Neural progenitor cell (in vitro differentiated cells): ENCODE measurements around the gene NSMF. TPM values are rescaled to one million over a fixed set of nuclear protein-coding genes. Genes with fewer than 3 reads are reported as not detected.

Experiments
- DNase-seq: peaks from one replicate; pipeline ENCODE4 v3.0.0-alpha.2; 2016; ENCODE audit warnings: low spot score
- H2AFZ ChIP-seq: fragments of 200-600 bp; sonication (generic); replicated peaks from 2 replicates; pipeline ENCODE4 v1.6.1; 2016; ENCODE audit warnings: antibody characterized with exemption
- H3F3A ChIP-seq: fragments of 200-600 bp; sonication (generic); 2 replicates; pipeline ENCODE4 v1.6.1; 2016; ENCODE audit warnings: antibody characterized with exemption, low read depth
- H3K27ac ChIP-seq: fragments of 200-600 bp; sonication (generic); 2 replicates; pipeline ENCODE4 v1.5.1; 2016; ENCODE audit warnings: mild to moderate bottlenecking
- H3K27me3 ChIP-seq: fragments of 200-600 bp; sonication (generic); 2 replicates; pipeline ENCODE4 v1.6.1; 2016; ENCODE audit warnings: mild to moderate bottlenecking, moderate library complexity
- H3K36me3 ChIP-seq: fragments of 200-600 bp; sonication (generic); 2 replicates; pipeline ENCODE4 v1.5.1; 2016
- H3K4me1 ChIP-seq: fragments of 200-600 bp; sonication (generic); 2 replicates; pipeline ENCODE4 v1.6.1; 2016; ENCODE audit warnings: mixed run types
- H3K4me2 ChIP-seq: fragments of 200-600 bp; sonication (generic); 2 replicates; pipeline ENCODE4 v1.6.1; 2016
- H3K4me3 ChIP-seq: fragments of 200-600 bp; sonication (generic); 2 replicates; pipeline ENCODE4 v1.5.1; 2016
- H3K79me2 ChIP-seq: fragments of 200-600 bp; sonication (generic); 2 replicates; pipeline ENCODE4 v1.6.1; 2016; ENCODE audit warnings: low read depth
- H3K9ac ChIP-seq: fragments of 200-600 bp; sonication (generic); 2 replicates; pipeline ENCODE4 v1.6.1; 2016
- H3K9me3 ChIP-seq: fragments of 200-600 bp; sonication (generic); 2 replicates; pipeline ENCODE4 v1.5.1; 2016; ENCODE audit warnings: low read depth
- H4K20me1 ChIP-seq: fragments of 200-600 bp; sonication (generic); 2 replicates; pipeline ENCODE4 v1.6.1; 2016; ENCODE audit warnings: low read depth
- H3K27ac Mint-ChIP-seq: 3 replicates; pipeline ENCODE4 v1.8.0; 2021; ENCODE audit warnings: mixed read lengths
- H3K27me3 Mint-ChIP-seq: 2 replicates; pipeline ENCODE4 v1.8.0; 2022; ENCODE audit warnings: low read depth, mild to moderate bottlenecking, inconsistent platforms, moderate library complexity, mixed read lengths; ENCODE audit not compliant: insufficient read depth
- H3K36me3 Mint-ChIP-seq: 3 replicates; pipeline ENCODE4 v1.8.0; 2021; ENCODE audit warnings: mixed read lengths
- H3K4me1 Mint-ChIP-seq: 3 replicates; pipeline ENCODE4 v1.8.0; 2021; ENCODE audit warnings: mixed read lengths
- H3K4me3 Mint-ChIP-seq: 3 replicates; pipeline ENCODE4 v1.8.0; 2021; ENCODE audit warnings: mild to moderate bottlenecking, moderate library complexity, mixed read lengths
- H3K9me3 Mint-ChIP-seq: 3 replicates; pipeline ENCODE4 v1.8.0; 2020; ENCODE audit warnings: mixed read lengths
- EZH2 ChIP-seq: fragments of 200-600 bp; sonication (generic); IDR thresholded peaks from 2 replicates; pipeline ENCODE4 v1.6.1; 2017; ENCODE audit warnings: antibody characterized with exemption, mild to moderate bottlenecking, moderate library complexity
- EZH2phosphoT487 ChIP-seq: fragments of 200-600 bp; sonication (generic); IDR thresholded peaks from 2 replicates; pipeline ENCODE4 v1.6.1; 2017; ENCODE audit warnings: antibody characterized with exemption
- total RNA-seq: library from RNA; depleted of rRNA; stranded (reverse); fragments of >200 nt; gene quantifications from 2 replicates; pipeline ENCODE4 v1.2.3, GENCODE V29; 2015; ENCODE audit warnings: low replicate concordance
- TF ChIP-seq, protein P1 (sequence below): fragments of 200-600 bp; sonication (generic); IDR thresholded peaks from 2 replicates; pipeline ENCODE4 v1.5.1; 2017; ENCODE audit warnings: antibody characterized with exemption, mild to moderate bottlenecking

Gene NSMF
- total RNA-seq, 1 donor from 2014 or later = 17.1 TPM

DNA sequence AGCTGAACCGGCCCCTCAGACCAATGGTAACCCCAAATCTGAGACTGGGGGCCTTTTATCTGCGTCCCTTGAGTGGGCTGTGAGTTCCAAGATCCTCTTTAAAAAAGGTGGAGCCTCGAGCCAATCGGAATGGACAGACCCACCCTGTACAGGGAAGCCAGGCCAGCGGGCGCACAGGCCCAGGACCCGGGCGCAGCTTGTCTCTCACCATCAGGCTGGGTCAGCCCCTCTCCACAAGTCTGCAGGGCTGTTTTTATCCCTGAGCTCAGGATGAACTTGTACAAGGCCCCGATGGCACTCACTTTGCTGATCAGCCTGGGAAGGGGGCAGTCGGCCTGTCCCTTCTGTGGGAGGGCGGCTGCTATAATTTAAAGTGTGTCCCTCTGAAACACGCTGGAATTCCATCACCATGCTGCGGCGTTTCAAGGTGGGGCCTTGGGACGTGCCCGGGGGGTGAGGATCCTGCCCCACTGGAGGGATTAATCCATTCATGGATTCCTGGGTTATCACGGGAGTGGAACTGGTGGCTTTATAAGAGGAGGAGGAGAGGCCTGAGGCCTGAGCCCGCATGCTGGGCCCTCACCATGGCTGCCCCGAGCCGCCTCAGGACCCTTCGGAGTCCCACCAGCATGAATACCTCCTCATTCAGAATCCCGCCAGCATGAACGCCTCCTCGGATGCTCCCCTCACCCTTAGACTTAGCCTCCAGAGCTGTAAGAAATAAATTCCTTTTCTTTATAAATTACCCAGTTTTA lies 50.3 kb downstream of the NSMF start:
- H3K27me3 ChIP-seq = peaks cover 10% of the 10 kb centered on the region
- H3K27me3 Mint-ChIP-seq = peaks cover 2% of the 10 kb centered on the region
- H2AFZ ChIP-seq = no peak overlapping the region
- peaks cover 10% of the 10 kb centered on the region for H3K4me1 Mint-ChIP-seq
- H3F3A ChIP-seq = no peaks in the 10 kb centered on the region
- no peaks in the 10 kb centered on the region for H3K9me3 ChIP-seq
- H3K4me3 Mint-ChIP-seq = no peak overlapping the region
- no peaks in the 10 kb centered on the region for H3K9me3 Mint-ChIP-seq
- H3K36me3 ChIP-seq = no peaks in the 10 kb centered on the region
- no peak overlapping the region for H3K27ac Mint-ChIP-seq
- peaks cover 32% of the 10 kb centered on the region for H4K20me1 ChIP-seq
- TF ChIP-seq, protein P1, sequence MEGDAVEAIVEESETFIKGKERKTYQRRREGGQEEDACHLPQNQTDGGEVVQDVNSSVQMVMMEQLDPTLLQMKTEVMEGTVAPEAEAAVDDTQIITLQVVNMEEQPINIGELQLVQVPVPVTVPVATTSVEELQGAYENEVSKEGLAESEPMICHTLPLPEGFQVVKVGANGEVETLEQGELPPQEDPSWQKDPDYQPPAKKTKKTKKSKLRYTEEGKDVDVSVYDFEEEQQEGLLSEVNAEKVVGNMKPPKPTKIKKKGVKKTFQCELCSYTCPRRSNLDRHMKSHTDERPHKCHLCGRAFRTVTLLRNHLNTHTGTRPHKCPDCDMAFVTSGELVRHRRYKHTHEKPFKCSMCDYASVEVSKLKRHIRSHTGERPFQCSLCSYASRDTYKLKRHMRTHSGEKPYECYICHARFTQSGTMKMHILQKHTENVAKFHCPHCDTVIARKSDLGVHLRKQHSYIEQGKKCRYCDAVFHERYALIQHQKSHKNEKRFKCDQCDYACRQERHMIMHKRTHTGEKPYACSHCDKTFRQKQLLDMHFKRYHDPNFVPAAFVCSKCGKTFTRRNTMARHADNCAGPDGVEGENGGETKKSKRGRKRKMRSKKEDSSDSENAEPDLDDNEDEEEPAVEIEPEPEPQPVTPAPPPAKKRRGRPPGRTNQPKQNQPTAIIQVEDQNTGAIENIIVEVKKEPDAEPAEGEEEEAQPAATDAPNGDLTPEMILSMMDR = no peak
- TF ChIP-seq EZH2 (no peak), EZH2phosphoT487 (no peak)
- no peak overlapping the region for H3K9ac ChIP-seq
- H3K36me3 Mint-ChIP-seq = peaks cover 2% of the 10 kb centered on the region
- no peak overlapping the region for H3K4me3 ChIP-seq
- no peak overlapping the region for H3K27ac ChIP-seq
- peaks cover 13% of the 10 kb centered on the region for H3K4me1 ChIP-seq
- DNase-seq = no peak
- no peak overlapping the region for H3K4me2 ChIP-seq
- no peaks in the 10 kb centered on the region for H3K79me2 ChIP-seq

DNA sequence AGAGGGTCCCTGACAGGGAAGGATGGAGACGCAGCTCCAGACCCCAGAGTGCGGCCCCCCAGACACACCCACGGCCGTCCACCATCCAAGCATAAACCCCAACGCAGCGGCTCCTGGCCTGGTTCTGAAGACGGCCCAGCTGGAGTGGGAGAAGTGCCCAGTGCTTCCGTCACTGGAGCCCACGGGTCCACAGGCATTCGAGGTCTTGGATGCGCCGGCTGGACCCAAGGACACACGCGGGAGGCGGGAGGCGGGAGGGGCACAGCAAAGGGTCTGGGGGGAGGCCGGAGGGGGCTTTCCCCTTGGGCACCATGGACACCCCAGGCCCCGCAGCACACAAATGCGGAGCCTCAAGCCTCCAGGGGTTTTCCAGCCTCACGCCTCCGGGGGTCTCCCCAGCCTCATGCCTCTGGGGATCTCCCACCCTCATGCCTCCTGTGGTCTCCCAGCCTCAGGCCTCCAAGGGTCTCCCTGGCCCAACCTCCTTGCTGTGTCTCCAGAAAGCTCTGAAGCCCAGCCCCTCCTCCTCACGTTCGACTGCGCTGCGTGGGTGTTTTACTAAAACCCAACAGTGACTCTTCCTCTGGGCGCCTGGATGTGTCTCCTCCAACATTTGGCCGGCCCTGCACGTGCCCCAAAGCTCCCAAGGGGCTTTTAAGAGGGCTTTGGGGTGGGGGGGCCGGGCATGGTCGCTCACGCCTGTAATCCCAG lies 51.4 kb downstream of the NSMF start:
- H3K4me2 ChIP-seq = peak overlapping the region; percentile 88
- Mint-ChIP-seq H3K4me1 (peaks cover 10% of the 10 kb centered on the region), H3K27me3 (peaks cover 2% of the 10 kb centered on the region), H3K36me3 (peaks cover 3% of the 10 kb centered on the region), H3K4me3 (no peak overlapping the region), H3K27ac (no peak overlapping the region), H3K9me3 (peaks cover under 1% of the 10 kb centered on the region)
- peaks cover 13% of the 10 kb centered on the region for H3K4me1 ChIP-seq
- peaks cover 32% of the 10 kb centered on the region for H4K20me1 ChIP-seq
- TF ChIP-seq EZH2 (no peak), EZH2phosphoT487 (no peak)
- TF ChIP-seq, protein P1 = no peak
- no peaks in the 10 kb centered on the region for H3K79me2 ChIP-seq
- H3K36me3 ChIP-seq = no peaks in the 10 kb centered on the region
- H2AFZ ChIP-seq = no peak overlapping the region
- H3K9ac ChIP-seq = no peak overlapping the region
- H3K27ac ChIP-seq = no peak overlapping the region
- peak overlapping the region; percentile 44 for H3K4me3 ChIP-seq
- H3K27me3 ChIP-seq = peaks cover 10% of the 10 kb centered on the region
- DNase-seq = no peak
- no peaks in the 10 kb centered on the region for H3F3A ChIP-seq
- no peaks in the 10 kb centered on the region for H3K9me3 ChIP-seq

DNA sequence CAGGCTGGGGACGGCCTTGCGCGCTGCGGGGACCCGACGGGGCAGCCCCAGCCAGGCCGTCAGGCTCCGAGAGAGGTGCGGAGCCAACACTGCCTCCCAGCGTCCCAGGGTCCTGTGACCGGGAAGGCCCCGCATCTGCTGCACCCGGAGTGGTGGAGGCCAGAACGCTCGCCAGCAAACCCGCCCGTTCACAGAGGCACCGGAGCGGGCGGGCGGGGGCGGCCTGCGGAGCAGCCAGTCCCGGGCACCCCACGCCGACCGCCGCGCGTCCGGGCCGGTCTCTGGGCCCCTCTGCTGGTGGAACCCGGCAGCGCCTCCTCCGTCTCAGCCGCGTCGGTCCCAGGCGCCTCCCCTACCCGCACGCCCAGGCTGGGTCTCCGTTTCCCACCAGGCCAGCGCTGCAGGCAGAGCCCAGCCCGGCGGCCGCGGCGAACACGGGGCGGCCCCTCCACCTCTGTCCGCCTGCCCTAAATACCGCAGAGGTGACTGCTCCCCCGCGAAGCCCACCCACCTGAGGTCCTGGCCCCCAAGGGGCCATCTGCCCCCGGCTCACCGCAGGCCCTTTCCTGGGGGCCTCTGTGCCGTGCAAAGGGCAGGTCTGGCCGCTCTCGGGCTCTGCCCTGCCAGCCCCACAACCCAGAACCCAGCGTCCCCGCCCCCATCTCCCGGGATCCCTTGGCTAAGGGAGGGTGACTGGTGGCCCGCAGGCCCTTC lies 52.1 kb downstream of the NSMF start:
- Histone ChIP-seq H4K20me1 (peaks cover 32% of the 10 kb centered on the region), H3K9me3 (no peaks in the 10 kb centered on the region), H3K27ac (no peak overlapping the region), H3K4me1 (peaks cover 10% of the 10 kb centered on the region), H3K4me3 (peak overlapping the region; percentile 44), H3F3A (no peaks in the 10 kb centered on the region), H3K9ac (no peak overlapping the region), H3K4me2 (peak overlapping the region; percentile 88), H3K36me3 (no peaks in the 10 kb centered on the region), H3K79me2 (no peaks in the 10 kb centered on the region), H2AFZ (no peak overlapping the region), H3K27me3 (peaks cover 10% of the 10 kb centered on the region)
- TF ChIP-seq, protein P1 = peak; percentile 79
- TF ChIP-seq EZH2phosphoT487 = no peak
- TF ChIP-seq EZH2 = no peak
- peaks cover 9% of the 10 kb centered on the region for H3K36me3 Mint-ChIP-seq
- H3K9me3 Mint-ChIP-seq = peaks cover 7% of the 10 kb centered on the region
- peak overlapping the region; percentile 43 for H3K4me3 Mint-ChIP-seq
- peaks cover 2% of the 10 kb centered on the region for H3K27me3 Mint-ChIP-seq
- peak; percentile 93 for DNase-seq
- no peak overlapping the region for H3K27ac Mint-ChIP-seq
- H3K4me1 Mint-ChIP-seq = peaks cover 10% of the 10 kb centered on the region
